NT2/D1 (cell line): Measurements from ENCODE around the gene TAX1BP3.

ENCODE experiments used
- DNase-seq: peaks from one replicate; pipeline ENCODE4 v3.0.0-alpha.2; 2011; ENCODE audit warnings: low read depth, low spot score
- H3K27me3 ChIP-seq: 2 replicates; pipeline ENCODE4 v1.6.0; 2011; ENCODE audit warnings: mild to moderate bottlenecking; ENCODE audit not compliant: insufficient read length, insufficient read depth
- H3K36me3 ChIP-seq: 2 replicates; pipeline ENCODE4 v1.6.1; 2011; ENCODE audit warnings: mild to moderate bottlenecking, low read length, mixed read lengths; ENCODE audit not compliant: insufficient read depth, insufficient read length
- H3K4me1 ChIP-seq: 2 replicates; pipeline ENCODE4 v1.5.1; 2011; ENCODE audit not compliant: insufficient read depth, insufficient read length
- H3K4me3 ChIP-seq: 2 replicates; pipeline ENCODE4 v1.5.1; 2011; ENCODE audit warnings: low read depth; ENCODE audit not compliant: insufficient read length
- H3K9ac ChIP-seq: 2 replicates; pipeline ENCODE4 v1.6.0; 2011; ENCODE audit warnings: low read depth; ENCODE audit not compliant: insufficient read length
- H3K9me3 ChIP-seq: 2 replicates; pipeline ENCODE4 v1.5.1; 2011; ENCODE audit warnings: mild to moderate bottlenecking, low read length; ENCODE audit not compliant: insufficient read depth
- SUZ12 ChIP-seq: IDR thresholded peaks from 2 replicates; pipeline ENCODE4 v1.6.1; 2011; ENCODE audit not compliant: insufficient read length, insufficient read depth; ENCODE audit errors: extremely low read depth
- YY1 ChIP-seq: IDR thresholded peaks from 2 replicates; pipeline ENCODE4 v1.6.1; 2011; ENCODE audit not compliant: insufficient read length, insufficient read depth
- ZNF274 ChIP-seq: IDR thresholded peaks from 2 replicates; pipeline ENCODE4 v1.6.1; 2011; ENCODE audit warnings: mild to moderate bottlenecking, low read depth, low read length

TAX1BP3 gene

GRCh38 chr17:3699951-3700350, 31.6 kb upstream of the TAX1BP3 start:
- TF ChIP-seq ZNF274 (no peak), SUZ12 (no peak), YY1 (no peak)
- Histone ChIP-seq H3K4me3 (no peak overlapping the region), H3K36me3 (no peaks in the 10 kb centered on the region), H3K4me1 (no peaks in the 10 kb centered on the region), H3K27me3 (peaks cover 24% of the 10 kb centered on the region), H3K9me3 (peaks cover 7% of the 10 kb centered on the region; the same call in 1 of the 2 replicates), H3K9ac (no peak overlapping the region)
- no peak for DNase-seq

GRCh38 chr17:3698139-3698538, 29.8 kb upstream of the TAX1BP3 start:
- DNase-seq = no peak
- Histone ChIP-seq H3K36me3 (no peaks in the 10 kb centered on the region), H3K9me3 (peaks cover 7% of the 10 kb centered on the region; the same call in 1 of the 2 replicates), H3K9ac (no peak overlapping the region), H3K4me1 (no peaks in the 10 kb centered on the region), H3K4me3 (no peak overlapping the region), H3K27me3 (peaks cover 37% of the 10 kb centered on the region)
- no peak for TF ChIP-seq SUZ12
- TF ChIP-seq ZNF274 = no peak
- no peak for TF ChIP-seq YY1

DNA sequence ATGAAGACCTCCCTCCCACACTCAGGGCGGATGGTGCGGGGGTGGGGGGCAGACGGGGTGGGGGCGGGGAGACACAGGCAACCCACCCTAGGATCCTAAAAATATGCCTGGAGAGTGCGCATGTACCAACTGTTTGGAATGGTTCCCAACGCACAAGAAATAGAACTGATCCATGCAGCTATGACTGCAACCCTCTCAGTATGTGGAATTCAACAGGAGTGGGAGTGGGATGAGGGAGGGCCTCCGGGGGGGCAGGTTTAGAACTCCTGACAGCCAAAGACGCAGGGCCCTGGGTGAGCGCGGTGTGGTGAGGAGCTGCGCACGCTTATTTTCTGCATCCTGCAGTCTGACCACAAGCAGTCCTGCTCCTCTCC, 28.7 kb upstream of the TAX1BP3 start:
- DNase-seq = no peak
- Histone ChIP-seq H3K9me3 (peaks cover 2% of the 10 kb centered on the region; the same call in 1 of the 2 replicates), H3K4me1 (no peaks in the 10 kb centered on the region), H3K9ac (no peak overlapping the region), H3K36me3 (no peaks in the 10 kb centered on the region), H3K27me3 (peaks cover 37% of the 10 kb centered on the region), H3K4me3 (no peak overlapping the region)
- no peak for TF ChIP-seq YY1
- TF ChIP-seq ZNF274 = no peak
- TF ChIP-seq SUZ12 = no peak

DNA sequence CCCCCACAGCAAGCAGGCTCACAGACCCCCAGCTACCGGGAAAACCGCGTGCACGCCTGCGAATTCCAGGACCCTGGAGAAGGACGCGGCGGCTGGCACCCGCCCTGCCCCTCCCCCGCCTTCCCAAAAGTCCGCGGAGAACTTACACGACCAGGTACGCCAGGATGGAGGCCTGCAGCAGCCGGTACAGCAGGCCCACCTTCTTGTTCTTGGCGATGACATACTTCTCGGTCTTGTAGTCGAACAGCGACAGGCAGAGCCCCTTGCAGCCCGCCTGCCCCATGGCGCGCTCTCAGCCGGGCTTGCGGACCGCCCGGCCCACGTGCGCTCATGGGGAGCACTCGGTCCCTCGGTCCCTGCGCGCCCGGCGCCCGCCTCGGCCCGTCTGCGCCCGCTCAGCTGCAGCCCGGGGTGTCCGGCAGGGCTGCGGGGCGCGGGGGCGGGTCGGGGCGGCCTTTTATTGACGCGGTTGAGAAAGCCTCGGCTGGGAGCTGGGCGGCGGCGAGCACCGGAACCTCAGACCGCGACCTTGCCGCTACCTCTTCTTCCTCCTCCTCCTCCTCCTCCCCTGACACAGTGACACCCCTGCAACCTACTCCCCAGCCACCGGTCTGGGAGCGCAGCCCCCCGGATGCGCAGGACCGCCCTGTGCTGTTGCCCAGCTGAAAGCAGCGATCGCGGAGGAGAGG, 27.5 kb upstream of the TAX1BP3 start, which contains the start of gene P2RX5:
Gene P2RX5 (minus strand): TSS at position 433 of the 689 bp plus-strand sequence. CDS start 150 bp downstream, at position 283.
- Histone ChIP-seq H3K36me3 (no peaks in the 10 kb centered on the region), H3K4me3 (peak within 1 kb of the TSS; percentile 49), H3K4me1 (no peaks in the 10 kb centered on the region), H3K9me3 (no peaks in the 10 kb centered on the region), H3K9ac (peak within 1 kb of the TSS; percentile 56), H3K27me3 (peaks cover 37% of the 10 kb centered on the region)
- TF ChIP-seq SUZ12 (no peak), YY1 (no peak), ZNF274 (no peak)
- no peak for DNase-seq

DNA sequence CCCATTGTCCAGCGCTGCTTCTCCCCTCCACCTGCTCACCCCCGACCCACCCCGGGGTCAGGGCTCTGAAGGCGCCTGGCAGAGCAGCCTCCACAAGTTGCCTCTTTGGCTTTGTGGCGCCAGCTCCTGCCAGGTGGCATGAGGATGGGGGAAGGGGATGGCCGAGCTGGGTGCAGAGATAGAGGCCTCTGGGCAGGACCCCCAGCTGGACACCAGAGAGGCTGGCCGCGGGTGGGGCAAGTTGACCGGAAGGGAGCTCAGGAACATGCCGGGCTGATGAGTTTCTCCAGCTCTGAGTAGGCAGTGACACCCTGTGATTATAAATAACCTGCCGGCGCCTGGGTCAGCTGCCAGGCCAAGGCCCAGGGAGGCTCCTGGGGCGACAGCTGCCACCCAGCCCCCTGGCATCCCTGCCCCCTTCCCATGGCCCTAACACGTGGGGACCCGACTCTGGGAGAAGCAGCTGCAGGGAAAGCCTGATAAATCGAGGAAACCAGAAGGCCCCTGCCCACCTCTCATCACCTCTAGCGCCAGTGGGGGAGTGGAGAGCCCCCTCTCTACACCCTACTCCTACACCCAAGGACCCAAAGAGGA, 26.8 kb upstream of the TAX1BP3 start:
- no peaks in the 10 kb centered on the region for H3K9me3 ChIP-seq
- peaks cover 37% of the 10 kb centered on the region for H3K27me3 ChIP-seq
- DNase-seq = no peak
- peak overlapping the region; percentile 49 for H3K4me3 ChIP-seq
- H3K9ac ChIP-seq = peak overlapping the region; percentile 56
- TF ChIP-seq SUZ12 (no peak), ZNF274 (no peak), YY1 (no peak)
- H3K36me3 ChIP-seq = no peaks in the 10 kb centered on the region
- H3K4me1 ChIP-seq = peaks cover 2% of the 10 kb centered on the region

GRCh38 chr17:3693829-3694231, 25.5 kb upstream of the TAX1BP3 start:
- no peak for DNase-seq
- peaks cover 37% of the 10 kb centered on the region for H3K27me3 ChIP-seq
- H3K4me3 ChIP-seq = no peak overlapping the region
- peaks cover 8% of the 10 kb centered on the region for H3K4me1 ChIP-seq
- no peak overlapping the region for H3K9ac ChIP-seq
- H3K36me3 ChIP-seq = no peaks in the 10 kb centered on the region
- TF ChIP-seq YY1 (no peak), ZNF274 (no peak), SUZ12 (no peak)
- H3K9me3 ChIP-seq = no peaks in the 10 kb centered on the region

DNA sequence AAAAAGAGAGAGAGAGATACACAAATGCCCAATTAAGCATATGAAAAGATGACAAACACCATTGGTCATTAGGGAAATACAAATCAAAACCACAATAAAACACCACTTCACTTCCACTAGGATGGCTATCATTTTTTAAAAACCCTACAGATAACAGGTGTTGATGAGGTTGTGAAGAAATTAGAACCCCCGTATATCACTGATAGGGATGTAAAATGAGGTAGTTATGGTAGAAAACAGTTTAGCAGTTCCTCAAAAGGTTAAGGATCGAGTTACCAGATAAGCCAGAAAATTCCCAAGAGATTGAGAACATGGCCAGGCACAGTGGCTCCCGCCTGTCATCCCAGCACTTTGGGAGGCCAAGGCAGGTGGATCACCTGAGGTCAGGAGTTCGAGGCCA, 24.8 kb upstream of the TAX1BP3 start:
- no peak for DNase-seq
- Histone ChIP-seq H3K9me3 (no peaks in the 10 kb centered on the region), H3K9ac (no peak overlapping the region), H3K4me3 (no peak overlapping the region), H3K27me3 (peaks cover 37% of the 10 kb centered on the region), H3K36me3 (no peaks in the 10 kb centered on the region), H3K4me1 (peaks cover 15% of the 10 kb centered on the region)
- TF ChIP-seq ZNF274 = no peak
- no peak for TF ChIP-seq SUZ12
- TF ChIP-seq YY1 = no peak
